Lower leg skin (tissue), 3 donors: ENCODE results near the gene SPATA13.

Experiments
- POLR2A ChIP-seq, 2 donors: fragments of 450-650 bp; IDR thresholded peaks; one replicate each; pipeline ENCODE4 v1.6.1; 2016 to 2017; ENCODE audit warnings: antibody characterized with exemption in 2 of 2, mild to moderate bottlenecking in 1 of 2, moderate library complexity in 1 of 2
- TF ChIP-seq, protein P1 (sequence below), 3 donors: fragments of 450-650 bp; IDR thresholded peaks; one replicate each; pipeline ENCODE4 v1.5.1; 2016; ENCODE audit warnings: antibody characterized with exemption in 3 of 3, mild to moderate bottlenecking in 3 of 3, moderate library complexity in 2 of 3

DNA sequence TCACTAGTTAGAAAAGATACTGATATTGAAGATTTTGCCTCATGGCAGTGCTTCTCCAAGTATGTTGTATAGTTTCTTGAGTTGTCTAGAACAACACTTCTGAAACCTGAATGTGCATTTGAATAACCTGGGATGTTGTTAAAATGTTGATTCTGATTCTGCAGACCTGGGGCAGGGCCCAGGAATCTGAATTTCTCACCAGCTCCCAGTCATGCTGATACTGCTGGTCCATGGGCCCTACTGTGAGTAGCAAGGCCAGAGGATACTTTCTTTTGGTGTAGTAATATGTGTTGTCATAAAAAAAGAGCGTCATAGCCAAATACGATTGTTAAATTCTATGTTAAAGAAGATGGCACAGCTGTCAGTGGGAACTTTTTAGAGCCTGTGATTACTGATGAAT lies 107.3 kb downstream of the SPATA13 start:
- no peak for TF ChIP-seq POLR2A (IDR thresholded peaks at IDR 0.05)
- TF ChIP-seq, protein P1, sequence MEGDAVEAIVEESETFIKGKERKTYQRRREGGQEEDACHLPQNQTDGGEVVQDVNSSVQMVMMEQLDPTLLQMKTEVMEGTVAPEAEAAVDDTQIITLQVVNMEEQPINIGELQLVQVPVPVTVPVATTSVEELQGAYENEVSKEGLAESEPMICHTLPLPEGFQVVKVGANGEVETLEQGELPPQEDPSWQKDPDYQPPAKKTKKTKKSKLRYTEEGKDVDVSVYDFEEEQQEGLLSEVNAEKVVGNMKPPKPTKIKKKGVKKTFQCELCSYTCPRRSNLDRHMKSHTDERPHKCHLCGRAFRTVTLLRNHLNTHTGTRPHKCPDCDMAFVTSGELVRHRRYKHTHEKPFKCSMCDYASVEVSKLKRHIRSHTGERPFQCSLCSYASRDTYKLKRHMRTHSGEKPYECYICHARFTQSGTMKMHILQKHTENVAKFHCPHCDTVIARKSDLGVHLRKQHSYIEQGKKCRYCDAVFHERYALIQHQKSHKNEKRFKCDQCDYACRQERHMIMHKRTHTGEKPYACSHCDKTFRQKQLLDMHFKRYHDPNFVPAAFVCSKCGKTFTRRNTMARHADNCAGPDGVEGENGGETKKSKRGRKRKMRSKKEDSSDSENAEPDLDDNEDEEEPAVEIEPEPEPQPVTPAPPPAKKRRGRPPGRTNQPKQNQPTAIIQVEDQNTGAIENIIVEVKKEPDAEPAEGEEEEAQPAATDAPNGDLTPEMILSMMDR (IDR thresholded peaks at IDR 0.05) = no peak
